Gastroesophageal sphincter (tissue), 4 donors: Measurements from ENCODE around the gene INTS11. TPM values are rescaled to one million over a fixed set of nuclear protein-coding genes. Genes with fewer than 3 reads are reported as not detected.
A peak's percentile ranks its signal among the peaks of the same experiment; 100 is the strongest.

Source experiments
- ATAC-seq: fragments of 150-250 bp; one replicate; pipeline ENCODE4 v1.9.1; 2016; ENCODE audit warnings: mild to moderate bottlenecking, moderate library complexity
- H3K27ac ChIP-seq, 4 donors: fragments of 200-600 bp; sonication (generic) in 3 of 4; 1 replicate in 3 of 4; 2 replicates in 1 of 4; pipeline ENCODE4 v1.5.1; 2016 to 2019
- H3K27me3 ChIP-seq: fragments of 200-600 bp; sonication (generic); one replicate; pipeline ENCODE4 v1.5.1; 2019
- H3K36me3 ChIP-seq, 2 donors: fragments of 200-600 bp; sonication (generic); one replicate each; pipeline ENCODE4 v1.5.1; 2019; ENCODE audit warnings: control low read depth in 1 of 2
- H3K4me1 ChIP-seq, 3 donors: fragments of 200-600 bp; sonication (generic); 1 replicate in 2 of 3; 2 replicates in 1 of 3; pipeline ENCODE4 v1.5.1; 2016 to 2019; ENCODE audit warnings: control low read depth in 2 of 3
- H3K4me3 ChIP-seq, 2 donors: fragments of 200-600 bp; sonication (generic); one replicate each; pipeline ENCODE4 v1.5.1; 2019; ENCODE audit warnings: mild to moderate bottlenecking in 1 of 2, moderate library complexity in 1 of 2
- H3K9me3 ChIP-seq, 3 donors: fragments of 200-600 bp; sonication (generic); one replicate each; pipeline ENCODE4 v1.5.1; 2017 to 2019; ENCODE audit warnings: control low read depth in 2 of 3
- EP300 ChIP-seq: sonication (generic); formaldehyde crosslinking; IDR thresholded peaks from one replicate; pipeline ENCODE4 v1.6.1; 2017; ENCODE audit warnings: antibody characterized with exemption, mild to moderate bottlenecking
- POLR2A ChIP-seq, 2 donors: fragments of 450-650 bp; IDR thresholded peaks; one replicate each; pipeline ENCODE4 v1.6.1; 2017; ENCODE audit warnings: antibody characterized with exemption in 2 of 2, mild to moderate bottlenecking in 2 of 2, moderate library complexity in 1 of 2
- POLR2AphosphoS5 ChIP-seq: sonication (generic); formaldehyde crosslinking; IDR thresholded peaks from one replicate; pipeline ENCODE4 v1.6.1; 2017; ENCODE audit warnings: antibody characterized with exemption
- WGBS, 2 donors: methylation state at CpG; one replicate each; pipeline ENCODE4 v1.1.5; 2018; ENCODE audit warnings: low coverage in 1 of 2; 5-methylcytosine and 5-hydroxymethylcytosine counted together
- total RNA-seq, 4 donors: library from RNA; depleted of rRNA; stranded (reverse); fragments of >200 nt; gene quantifications; one replicate each; pipeline ENCODE4 v1.1.0, GENCODE V29; 2016
- TF ChIP-seq, protein P1 (sequence below), 4 experiments: fragments of 200-600 bp in 2 of 4; fragments of 450-650 bp in 2 of 4; sonication (generic) in 1 of 4; IDR thresholded peaks; one replicate each; pipeline ENCODE4 v1.5.1; 2017 to 2019; ENCODE audit warnings: antibody characterized with exemption in 4 of 4, mild to moderate bottlenecking in 2 of 4, moderate library complexity in 2 of 4

Gene INTS11
- total RNA-seq, 4 donors from 2014 or later, result 62.0 to 119 (median 96.4) TPM

DNA sequence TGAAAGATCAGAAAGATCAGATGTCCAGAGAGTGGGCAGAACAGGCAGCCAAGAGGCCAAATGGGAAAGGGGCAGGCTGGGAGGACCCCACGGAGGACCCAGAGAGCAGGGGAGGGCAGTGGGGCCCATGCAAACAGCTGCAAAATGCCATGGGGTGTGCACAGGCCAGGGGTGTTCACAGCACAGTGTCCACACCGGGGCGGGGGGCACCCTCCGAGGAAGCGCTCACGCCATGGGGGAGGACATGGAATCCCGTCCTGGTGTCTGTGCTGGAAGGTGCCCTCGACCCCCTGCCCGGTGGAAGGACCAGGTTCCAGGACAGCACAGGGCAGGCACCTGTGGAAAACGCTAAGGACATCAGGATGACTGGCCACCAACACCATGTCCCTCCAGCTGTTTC lies 1.5 kb downstream of the INTS11 start:
- Histone ChIP-seq H3K4me1 (peaks cover 3 to 87% (median 45%) of the 10 kb centered on the region in 3 donors), H3K9me3 (no peaks in the 10 kb centered on the region), H3K36me3 (peaks cover 0 to 42% of the 10 kb centered on the region in 2 donors), H3K27ac (peak overlapping the region in 1 of 4 donors; percentile 85), H3K4me3 (no peak overlapping the region), H3K27me3 (no peaks in the 10 kb centered on the region)
- WGBS, 2 donors, result 77 to 84% methylated on average over 2 to 4 of the region's 10 CpGs
- TF ChIP-seq EP300 (no peak), POLR2A (IDR thresholded peaks at IDR 0.05) (no peak), POLR2AphosphoS5 (no peak)
- TF ChIP-seq, protein P1, sequence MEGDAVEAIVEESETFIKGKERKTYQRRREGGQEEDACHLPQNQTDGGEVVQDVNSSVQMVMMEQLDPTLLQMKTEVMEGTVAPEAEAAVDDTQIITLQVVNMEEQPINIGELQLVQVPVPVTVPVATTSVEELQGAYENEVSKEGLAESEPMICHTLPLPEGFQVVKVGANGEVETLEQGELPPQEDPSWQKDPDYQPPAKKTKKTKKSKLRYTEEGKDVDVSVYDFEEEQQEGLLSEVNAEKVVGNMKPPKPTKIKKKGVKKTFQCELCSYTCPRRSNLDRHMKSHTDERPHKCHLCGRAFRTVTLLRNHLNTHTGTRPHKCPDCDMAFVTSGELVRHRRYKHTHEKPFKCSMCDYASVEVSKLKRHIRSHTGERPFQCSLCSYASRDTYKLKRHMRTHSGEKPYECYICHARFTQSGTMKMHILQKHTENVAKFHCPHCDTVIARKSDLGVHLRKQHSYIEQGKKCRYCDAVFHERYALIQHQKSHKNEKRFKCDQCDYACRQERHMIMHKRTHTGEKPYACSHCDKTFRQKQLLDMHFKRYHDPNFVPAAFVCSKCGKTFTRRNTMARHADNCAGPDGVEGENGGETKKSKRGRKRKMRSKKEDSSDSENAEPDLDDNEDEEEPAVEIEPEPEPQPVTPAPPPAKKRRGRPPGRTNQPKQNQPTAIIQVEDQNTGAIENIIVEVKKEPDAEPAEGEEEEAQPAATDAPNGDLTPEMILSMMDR (IDR thresholded peaks at IDR 0.05), result no peak
- ATAC-seq, result no peak

DNA sequence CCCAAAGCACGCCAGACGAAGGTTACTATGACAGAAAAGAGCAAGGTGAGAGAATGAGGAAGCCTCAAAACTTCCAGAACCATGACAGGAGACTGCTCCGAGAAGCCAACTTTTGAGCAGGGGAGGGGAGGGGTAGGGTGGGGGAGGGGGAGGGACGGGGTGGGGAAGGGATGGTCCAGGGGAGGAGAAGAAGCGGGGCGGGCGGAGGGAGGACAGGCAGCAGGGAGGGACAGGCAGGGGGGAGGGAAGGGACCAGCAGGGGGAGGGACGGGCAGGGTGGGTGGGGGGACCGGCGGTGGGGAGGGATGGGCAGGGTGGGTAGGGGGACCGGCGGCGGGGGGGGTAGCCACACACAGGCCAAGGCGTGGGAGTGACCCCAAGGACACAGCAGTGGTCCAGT lies 2.0 kb downstream of the INTS11 start:
- H3K4me1 ChIP-seq, result peaks cover 3 to 93% (median 51%) of the 10 kb centered on the region in 3 donors
- TF ChIP-seq EP300 (no peak), POLR2AphosphoS5 (no peak), POLR2A (IDR thresholded peaks at IDR 0.05) (no peak)
- TF ChIP-seq, protein P1 (IDR thresholded peaks at IDR 0.05), result no peak
- 93% methylated on average over 3 of the region's 14 CpGs; no CpG with 5 or more reads in 1 of the 2 donors for WGBS, 2 donors
- no peaks in the 10 kb centered on the region for H3K27me3 ChIP-seq
- H3K9me3 ChIP-seq, result no peaks in the 10 kb centered on the region
- peak overlapping the region in 1 of 4 donors; percentile 85 for H3K27ac ChIP-seq
- ATAC-seq, result no peak
- peaks cover 0 to 38% of the 10 kb centered on the region in 2 donors for H3K36me3 ChIP-seq
- no peak overlapping the region for H3K4me3 ChIP-seq

DNA sequence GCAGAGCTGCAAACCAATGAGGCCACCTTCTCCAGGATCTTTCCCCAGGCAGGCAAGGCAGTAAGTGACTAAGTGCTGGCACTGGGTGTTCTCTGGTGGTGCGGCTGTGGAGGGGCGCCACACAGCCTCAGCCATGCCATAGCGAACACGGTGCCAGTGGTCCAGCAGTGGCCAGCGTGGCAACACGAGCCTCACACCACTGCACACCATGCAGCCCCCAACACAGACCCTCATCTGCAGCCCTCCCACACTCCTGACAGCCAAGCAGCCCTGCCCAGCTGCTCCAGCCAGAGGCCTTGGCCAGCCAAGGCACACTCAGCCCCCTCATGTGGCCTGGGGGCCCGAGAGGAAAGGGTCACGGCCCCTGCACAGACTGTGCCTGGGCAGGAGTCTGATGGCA lies 3.0 kb downstream of the INTS11 start:
- TF ChIP-seq POLR2AphosphoS5, result no peak
- no peak for TF ChIP-seq EP300
- no peak for TF ChIP-seq POLR2A (IDR thresholded peaks at IDR 0.05)
- TF ChIP-seq, protein P1 (IDR thresholded peaks at IDR 0.05), result no peak
- 80% methylated on average over 2 of the region's 8 CpGs; no CpG with 5 or more reads in 1 of the 2 donors for WGBS, 2 donors
- Histone ChIP-seq H3K4me3 (no peak overlapping the region), H3K27ac (peak overlapping the region in 3 of 4 donors; percentile 85 to 89 (median 86)), H3K4me1 (peaks cover 3 to 94% (median 52%) of the 10 kb centered on the region in 3 donors), H3K36me3 (peaks cover 0 to 38% of the 10 kb centered on the region in 2 donors), H3K9me3 (no peaks in the 10 kb centered on the region), H3K27me3 (no peaks in the 10 kb centered on the region)
- ATAC-seq, result no peak

DNA sequence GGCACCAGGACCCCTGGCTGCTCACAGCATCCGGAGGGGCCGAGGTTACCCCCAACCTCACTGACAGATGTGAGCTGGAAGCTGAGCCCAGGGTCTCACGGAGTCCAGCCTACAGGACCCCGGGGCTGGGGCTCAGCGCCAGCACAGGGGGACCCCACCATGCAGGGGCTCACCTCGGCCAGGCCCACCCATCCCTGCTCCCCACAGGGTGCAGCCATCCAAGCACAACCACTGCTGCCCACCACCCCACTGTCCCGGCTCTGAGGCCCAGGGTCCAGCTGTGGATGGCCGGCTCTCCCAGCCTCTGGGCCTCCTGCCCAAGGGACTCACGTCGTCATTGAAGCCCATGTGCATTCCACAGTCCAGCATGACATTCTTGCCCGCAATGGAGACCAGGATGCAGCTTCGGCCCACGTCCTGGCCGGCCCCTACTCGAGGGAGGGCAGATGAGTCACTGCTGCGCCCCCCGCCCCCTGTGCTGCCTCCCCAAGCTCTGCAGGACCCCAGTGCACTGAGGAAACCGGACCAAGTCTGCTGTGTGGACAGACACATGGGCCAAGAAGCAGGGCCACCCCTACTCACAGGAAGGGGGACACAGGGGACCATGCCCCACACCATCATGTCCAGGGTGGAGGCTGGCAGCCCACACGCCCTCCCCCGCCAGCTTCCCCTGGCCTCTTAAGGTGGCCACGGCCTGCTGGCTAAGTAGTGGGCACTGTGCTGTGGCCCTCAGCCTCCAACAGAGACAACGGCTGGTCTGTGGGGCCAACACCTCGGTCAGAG lies 3.6 kb downstream of the INTS11 start:
- peaks cover 3 to 92% (median 48%) of the 10 kb centered on the region in 3 donors for H3K4me1 ChIP-seq
- no peak for ATAC-seq
- H3K9me3 ChIP-seq, result no peaks in the 10 kb centered on the region
- TF ChIP-seq EP300 (no peak), POLR2AphosphoS5 (no peak), POLR2A (IDR thresholded peaks at IDR 0.05) (no peak)
- TF ChIP-seq, protein P1 (IDR thresholded peaks at IDR 0.05), result no peak
- peak overlapping the region in 3 of 4 donors; percentile 85 to 89 (median 86) for H3K27ac ChIP-seq
- no peak overlapping the region for H3K4me3 ChIP-seq
- WGBS, 2 donors, result no CpG with 5 or more reads among the region's 23 CpGs
- H3K27me3 ChIP-seq, result no peaks in the 10 kb centered on the region
- peaks cover 0 to 40% of the 10 kb centered on the region in 2 donors for H3K36me3 ChIP-seq

DNA sequence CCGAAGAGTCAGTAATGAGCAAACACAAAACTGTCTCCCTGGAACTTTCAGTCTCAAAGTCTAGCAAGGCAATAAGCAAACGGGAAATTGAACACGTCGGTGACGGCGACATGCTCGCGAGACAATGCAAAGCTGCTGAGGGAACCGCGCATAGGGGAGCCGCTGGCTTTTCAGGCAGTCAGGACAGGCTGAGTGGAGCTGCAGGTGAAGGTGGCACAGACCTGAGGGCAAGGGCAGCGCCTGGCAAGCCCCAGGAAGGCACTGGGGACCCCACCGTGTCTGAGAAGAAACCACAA lies 4.9 kb downstream of the INTS11 start:
- no peaks in the 10 kb centered on the region for H3K27me3 ChIP-seq
- TF ChIP-seq POLR2A (IDR thresholded peaks at IDR 0.05), result no peak
- TF ChIP-seq POLR2AphosphoS5, result no peak
- TF ChIP-seq, protein P1 (IDR thresholded peaks at IDR 0.05), result no peak
- no peak for TF ChIP-seq EP300
- H3K36me3 ChIP-seq, result peaks cover 0 to 48% of the 10 kb centered on the region in 2 donors
- WGBS, 2 donors, result 85% methylated on average over 12 of the region's 13 CpGs; no CpG with 5 or more reads in 1 of the 2 donors
- H3K4me1 ChIP-seq, result peaks cover 3 to 94% (median 39%) of the 10 kb centered on the region in 3 donors
- no peak overlapping the region for H3K4me3 ChIP-seq
- no peak for ATAC-seq
- H3K9me3 ChIP-seq, result no peaks in the 10 kb centered on the region
- H3K27ac ChIP-seq, result peak overlapping the region in 3 of 4 donors; percentile 85 to 89 (median 86)
